Cardiac muscle cell (in vitro differentiated cells and primary cell): ENCODE measurements around the gene DGAT2L6. TPM values are rescaled to one million over a fixed set of nuclear protein-coding genes. Genes with fewer than 3 reads are reported as not detected.

Source experiments
- DNase-seq, 2 donors: peaks; one replicate each; pipeline versions ENCODE4 v3.0.0 to v3.0.0-alpha.2; 2010 to 2017; ENCODE audit warnings: low read depth in 1 of 2, low spot score in 1 of 2
- H3K27ac ChIP-seq: fragments of 200-600 bp; sonication (generic); 2 replicates; pipeline ENCODE4 v1.5.1; 2016
- H3K27me3 ChIP-seq: fragments of 200-600 bp; sonication (generic); 2 replicates; pipeline ENCODE4 v1.6.0; 2016; ENCODE audit warnings: control low read depth
- H3K36me3 ChIP-seq: fragments of 200-600 bp; sonication (generic); 2 replicates; pipeline ENCODE4 v1.5.1; 2016; ENCODE audit warnings: control low read depth
- H3K4me1 ChIP-seq: fragments of 200-600 bp; sonication (generic); 2 replicates; pipeline ENCODE4 v1.8.1; 2017; ENCODE audit warnings: low read depth, mild to moderate bottlenecking, mixed run types
- H3K4me3 ChIP-seq: fragments of 200-600 bp; sonication (generic); 2 replicates; pipeline ENCODE4 v1.5.1; 2016; ENCODE audit warnings: mild to moderate bottlenecking
- H3K9me3 ChIP-seq: fragments of 200-600 bp; sonication (generic); 2 replicates; pipeline ENCODE4 v1.5.1; 2017; ENCODE audit warnings: low read depth, mild to moderate bottlenecking, control low read depth
- CTCF ChIP-seq: IDR thresholded peaks from 2 replicates; pipeline ENCODE4 v1.5.1; 2012; ENCODE audit warnings: low read depth, mild to moderate bottlenecking, low read length
- polyA plus RNA-seq: library from polyadenylated mRNA; unstranded; fragments of >200 nt; fragmentation: Nextera tagmentation; extraction: Ambion mirVana; gene quantifications from 2 replicates; pipeline ENCODE4 v1.2.1, GENCODE V29; 2016
- total RNA-seq: library from RNA; depleted of rRNA; stranded (reverse); fragments of >200 nt; gene quantifications from 2 replicates; pipeline ENCODE4 v1.2.3, GENCODE V29; 2016

The DGAT2L6 gene
- total and polyA plus RNA-seq, 2 experiments from 2014 or later: not detected

DNA sequence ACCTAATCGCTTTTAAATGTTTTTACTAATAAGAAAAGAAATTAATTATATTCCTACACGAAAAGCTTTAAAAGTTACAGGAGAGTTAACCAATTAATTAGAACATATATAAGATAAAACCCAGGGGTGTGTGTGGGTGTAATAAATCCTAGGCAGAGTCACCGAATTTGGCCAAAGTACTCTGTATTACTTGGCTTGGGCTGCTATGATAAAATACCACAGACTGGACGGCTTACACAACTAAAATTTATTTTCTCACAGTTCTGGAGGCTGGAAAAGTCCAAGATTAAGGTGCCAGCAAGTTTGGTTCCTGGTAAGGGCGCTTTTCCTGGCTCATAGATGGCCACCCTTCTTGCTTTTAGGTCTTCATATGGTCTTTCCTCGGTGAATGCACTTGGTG lies 67.6 kb downstream of the DGAT2L6 start:
- Histone ChIP-seq H3K4me3 (no peak overlapping the region), H3K27me3 (no peaks in the 10 kb centered on the region), H3K27ac (no peak overlapping the region), H3K4me1 (no peaks in the 10 kb centered on the region), H3K36me3 (no peaks in the 10 kb centered on the region), H3K9me3 (no peaks in the 10 kb centered on the region)
- no peak for TF ChIP-seq CTCF
- no peak for DNase-seq

- H3K9me3 ChIP-seq: no peaks in the 10 kb centered on the region
- no peak overlapping the region for H3K4me3 ChIP-seq
- H3K27me3 ChIP-seq: no peaks in the 10 kb centered on the region
- no peak overlapping the region for H3K27ac ChIP-seq
- no peaks in the 10 kb centered on the region for H3K36me3 ChIP-seq
- DNase-seq: no peak
- no peaks in the 10 kb centered on the region for H3K4me1 ChIP-seq
- TF ChIP-seq CTCF: no peak
Measured at GRCh38 chrX:70247252-70247651, 70.0 kb downstream of the DGAT2L6 start.

DNA sequence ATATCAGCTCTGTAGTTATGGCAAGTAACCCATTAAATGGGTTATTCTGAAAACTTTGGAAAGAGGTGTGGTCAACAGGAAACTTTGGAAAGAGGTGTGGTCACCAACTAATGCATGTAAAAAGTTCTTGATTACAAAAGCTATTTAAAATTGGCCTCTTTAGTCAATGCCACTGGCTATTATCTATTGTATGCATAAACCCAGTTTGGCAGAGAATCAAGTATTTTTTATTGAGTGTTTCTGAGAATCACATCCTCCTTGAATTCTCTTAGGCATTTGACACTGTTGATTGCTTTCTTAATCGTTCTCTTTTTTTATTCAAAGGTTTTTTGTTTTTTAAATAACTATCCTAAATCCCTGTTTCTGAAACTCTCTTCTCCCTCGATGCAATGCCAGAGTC lies 75.2 kb downstream of the DGAT2L6 start:
- DNase-seq: no peak
- Histone ChIP-seq H3K27me3 (no peaks in the 10 kb centered on the region), H3K27ac (no peak overlapping the region), H3K4me3 (no peak overlapping the region), H3K9me3 (no peaks in the 10 kb centered on the region), H3K4me1 (no peaks in the 10 kb centered on the region), H3K36me3 (no peaks in the 10 kb centered on the region)
- no peak for TF ChIP-seq CTCF

DNA sequence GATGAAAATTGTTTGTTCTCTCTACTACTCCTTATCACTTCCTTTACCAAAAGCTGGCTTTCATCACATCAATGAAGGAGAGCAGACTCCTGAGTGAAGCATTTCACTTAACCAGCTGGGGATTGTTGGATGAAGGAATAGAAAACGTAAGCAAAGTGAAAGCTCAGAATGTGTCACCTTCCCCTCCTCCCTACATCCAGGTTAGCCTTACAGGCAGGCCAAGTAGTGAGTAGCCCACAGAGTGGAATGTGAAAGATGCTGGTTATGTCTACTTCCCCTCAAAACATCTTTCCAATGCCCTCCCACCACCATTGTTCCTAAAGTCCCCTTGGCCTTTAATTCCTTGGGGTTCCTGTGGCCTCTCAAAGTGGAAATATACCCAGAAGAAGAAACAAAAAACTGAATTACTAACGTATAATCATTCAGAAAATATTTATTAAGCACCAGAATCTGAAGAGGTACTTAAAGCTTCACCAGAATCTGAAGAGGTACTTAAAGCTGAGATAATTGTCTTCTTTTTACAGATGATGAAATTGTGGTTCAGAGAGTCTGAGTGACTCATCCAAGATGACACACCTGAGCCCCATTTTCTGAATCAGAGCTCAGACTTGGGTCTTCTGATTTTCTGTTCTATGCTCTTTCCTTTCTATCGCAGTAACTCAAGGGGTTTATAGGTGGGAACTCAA lies 76.2 kb downstream of the DGAT2L6 start:
- H3K4me1 ChIP-seq: no peaks in the 10 kb centered on the region

DNA sequence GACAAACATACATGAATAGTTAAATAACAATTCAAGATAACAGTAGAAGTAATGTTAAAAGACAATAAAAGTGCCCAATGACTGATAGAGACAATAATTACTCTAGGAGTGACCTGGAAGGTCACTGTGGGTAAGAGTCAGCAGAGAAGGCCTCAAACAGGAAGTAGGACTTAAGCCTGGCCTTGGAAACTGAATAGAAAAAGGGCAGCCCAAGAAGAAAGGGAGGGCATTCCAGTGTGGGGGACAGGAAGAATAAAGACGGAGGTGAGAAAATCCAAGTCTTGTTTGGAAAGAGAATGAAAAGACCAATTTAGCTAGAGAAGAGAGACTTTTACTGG lies 76.7 kb downstream of the DGAT2L6 start:
- TF ChIP-seq CTCF: no peak
- no peaks in the 10 kb centered on the region for H3K4me1 ChIP-seq
- H3K27ac ChIP-seq: no peak overlapping the region
- no peak for DNase-seq
- no peaks in the 10 kb centered on the region for H3K9me3 ChIP-seq
- no peaks in the 10 kb centered on the region for H3K36me3 ChIP-seq
- no peak overlapping the region for H3K4me3 ChIP-seq
- H3K27me3 ChIP-seq: no peaks in the 10 kb centered on the region

More for the DNA sequence above, 76.2 kb downstream of the DGAT2L6 start:
- DNase-seq: no peak
- no peak for TF ChIP-seq CTCF
- no peak overlapping the region for H3K4me3 ChIP-seq
- H3K9me3 ChIP-seq: no peaks in the 10 kb centered on the region
- H3K27me3 ChIP-seq: no peaks in the 10 kb centered on the region
- no peaks in the 10 kb centered on the region for H3K36me3 ChIP-seq
- no peak overlapping the region for H3K27ac ChIP-seq
